MM.1S (cell line): ENCODE results near the gene NOL4L.

Experiments used
- DNase-seq: peaks from one replicate; pipeline ENCODE4 v3.0.0-alpha.2; 2015
- H2AFZ ChIP-seq: fragments of 300-600 bp; sonication (generic); 2 replicates; pipeline ENCODE4 v1.6.0; 2016; ENCODE audit warnings: antibody characterized with exemption, low read length
- H3F3A ChIP-seq: fragments of 300-600 bp; sonication (generic); 2 replicates; pipeline ENCODE4 v1.6.1; 2016; ENCODE audit warnings: mild to moderate bottlenecking, antibody characterized with exemption, low read length, moderate library complexity, mixed read lengths; ENCODE audit not compliant: insufficient read depth
- H3K27ac ChIP-seq: fragments of 300-600 bp; sonication (generic); 2 replicates; pipeline ENCODE4 v1.5.1; 2016; ENCODE audit warnings: mild to moderate bottlenecking, low read length
- H3K27me3 ChIP-seq: fragments of 300-600 bp; sonication (generic); replicated peaks from 2 replicates; pipeline ENCODE4 v1.6.0; 2016; ENCODE audit warnings: low read length; ENCODE audit not compliant: insufficient read depth
- H3K36me3 ChIP-seq: fragments of 300-600 bp; sonication (generic); replicated peaks from 2 replicates; pipeline ENCODE4 v1.6.1; 2016; ENCODE audit warnings: mild to moderate bottlenecking, low read length, mixed read lengths; ENCODE audit not compliant: insufficient read depth
- H3K4me1 ChIP-seq: fragments of 300-600 bp; sonication (generic); 2 replicates; pipeline ENCODE4 v1.6.1; 2016; ENCODE audit warnings: low read length, mixed read lengths
- H3K4me2 ChIP-seq: fragments of 300-600 bp; sonication (generic); 2 replicates; pipeline ENCODE4 v1.6.0; 2016; ENCODE audit warnings: low read depth, low read length
- H3K4me3 ChIP-seq: fragments of 300-600 bp; sonication (generic); 2 replicates; pipeline ENCODE4 v1.5.1; 2016; ENCODE audit warnings: low read length, mixed read lengths
- H3K79me2 ChIP-seq: fragments of 300-600 bp; sonication (generic); 2 replicates; pipeline ENCODE4 v1.6.1; 2016; ENCODE audit warnings: mixed run types, low read length, mixed read lengths
- H3K9ac ChIP-seq: fragments of 300-600 bp; sonication (generic); 2 replicates; pipeline ENCODE4 v1.6.1; 2016; ENCODE audit warnings: low read length, mixed read lengths
- H3K9me2 ChIP-seq: fragments of 300-600 bp; sonication (generic); replicated peaks from 2 replicates; pipeline ENCODE4 v1.6.1; 2016; ENCODE audit warnings: mild to moderate bottlenecking, low read length, mixed read lengths; ENCODE audit not compliant: insufficient read depth
- H3K9me3 ChIP-seq: fragments of 300-600 bp; sonication (generic); replicated peaks from 2 replicates; pipeline ENCODE4 v1.6.1; 2016; ENCODE audit warnings: mild to moderate bottlenecking, low read length, mixed read lengths; ENCODE audit not compliant: insufficient read depth
- H4K20me1 ChIP-seq: fragments of 300-600 bp; sonication (generic); 2 replicates; pipeline ENCODE4 v1.6.1; 2016; ENCODE audit warnings: mild to moderate bottlenecking, low read length, moderate library complexity, mixed read lengths; ENCODE audit not compliant: insufficient read depth
- CTCF ChIP-seq: fragments of 300-600 bp; sonication (generic); IDR thresholded peaks from 2 replicates; pipeline ENCODE4 v1.5.1; 2016; ENCODE audit warnings: antibody characterized with exemption, low read length, mixed read lengths
- EZH2 ChIP-seq: fragments of 300-600 bp; sonication (generic); optimal IDR thresholded peaks from 2 replicates; pipeline ENCODE3; 2017; ENCODE audit warnings: low read depth, mild to moderate bottlenecking, antibody characterized with exemption, low read length, mixed read lengths
- EZH2phosphoT487 ChIP-seq: fragments of 300-600 bp; sonication (generic); IDR thresholded peaks from 2 replicates; pipeline ENCODE4 v1.6.1; 2018; ENCODE audit warnings: antibody characterized with exemption, low read length

The NOL4L gene

DNA sequence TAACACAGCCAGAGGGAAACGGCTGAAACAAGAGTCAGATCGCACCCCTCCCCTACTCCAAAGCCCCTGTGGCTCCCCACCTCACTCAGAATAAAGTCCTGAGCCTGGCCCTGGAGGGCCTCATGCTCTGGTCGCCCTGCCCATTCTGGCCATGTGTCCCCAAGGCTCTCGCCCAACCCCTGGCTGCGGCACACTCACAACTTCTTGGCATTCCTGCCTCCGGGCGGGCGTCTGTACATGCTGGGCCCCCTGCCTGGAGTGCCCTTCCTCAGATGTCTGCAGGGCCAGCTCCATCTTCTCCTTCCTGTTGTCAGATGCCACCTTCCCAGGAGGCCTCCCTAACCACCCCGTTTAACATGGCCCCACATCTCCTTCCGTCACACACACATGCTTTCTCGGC is 17.1 kb upstream of the NOL4L start:
- H3K9ac ChIP-seq, result no peak overlapping the region
- peaks cover 10% of the 10 kb centered on the region for H3K4me1 ChIP-seq
- H3K4me3 ChIP-seq, result no peak overlapping the region
- H3K9me2 ChIP-seq, result no peaks in the 10 kb centered on the region
- H3K9me3 ChIP-seq, result no peaks in the 10 kb centered on the region
- H2AFZ ChIP-seq, result no peak overlapping the region
- no peaks in the 10 kb centered on the region for H3K36me3 ChIP-seq
- TF ChIP-seq EZH2phosphoT487, result no peak
- TF ChIP-seq CTCF, result no peak
- TF ChIP-seq EZH2, result no peak
- DNase-seq, result no peak
- no peaks in the 10 kb centered on the region for H4K20me1 ChIP-seq
- no peaks in the 10 kb centered on the region for H3F3A ChIP-seq
- no peaks in the 10 kb centered on the region for H3K79me2 ChIP-seq
- H3K27me3 ChIP-seq, result 0 out of 2 replicates have a peak, but pooled peaks cover 14% of the 10 kb centered on the region
- H3K4me2 ChIP-seq, result no peak overlapping the region
- no peak overlapping the region for H3K27ac ChIP-seq

DNA sequence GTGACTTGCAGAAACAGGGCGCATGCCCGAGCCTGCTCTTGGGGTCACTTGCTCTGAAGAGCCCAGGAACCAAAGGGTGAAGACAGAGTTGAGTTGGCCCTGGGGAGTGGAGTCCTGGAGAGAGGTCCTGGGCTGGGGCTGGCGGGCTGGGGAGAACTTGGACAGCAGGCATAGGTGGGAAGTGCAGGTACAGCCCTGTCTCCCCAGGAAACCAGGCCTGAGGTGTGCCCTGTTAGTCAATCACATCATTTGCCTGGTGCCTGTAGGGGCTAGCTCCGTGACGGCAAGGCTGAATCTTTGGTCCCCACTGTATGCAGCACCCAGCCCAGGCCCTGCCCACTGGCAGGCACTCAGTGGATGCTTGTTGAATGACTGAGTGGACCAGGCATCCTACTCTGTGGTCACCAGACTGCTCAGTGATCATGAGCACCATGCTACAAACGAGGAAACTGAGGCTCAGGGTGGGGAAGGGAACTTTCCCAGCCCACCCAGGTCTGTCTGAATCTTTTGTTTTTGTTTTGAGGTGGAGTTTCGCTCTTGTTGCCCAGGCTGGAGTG is 15.6 kb upstream of the NOL4L start:
- Histone ChIP-seq H3K4me3 (no peak overlapping the region), H3K9ac (no peak overlapping the region), H3K27me3 (0 out of 2 replicates have a peak, but pooled peaks cover 2% of the 10 kb centered on the region), H3K79me2 (no peaks in the 10 kb centered on the region), H3K36me3 (no peaks in the 10 kb centered on the region), H3K4me1 (peaks cover 10% of the 10 kb centered on the region), H3K9me3 (no peaks in the 10 kb centered on the region), H2AFZ (no peak overlapping the region), H3K9me2 (no peaks in the 10 kb centered on the region), H3F3A (no peaks in the 10 kb centered on the region), H3K27ac (no peak overlapping the region), H4K20me1 (no peaks in the 10 kb centered on the region), H3K4me2 (no peak overlapping the region)
- TF ChIP-seq EZH2 (no peak), CTCF (no peak), EZH2phosphoT487 (no peak)
- DNase-seq, result no peak

DNA sequence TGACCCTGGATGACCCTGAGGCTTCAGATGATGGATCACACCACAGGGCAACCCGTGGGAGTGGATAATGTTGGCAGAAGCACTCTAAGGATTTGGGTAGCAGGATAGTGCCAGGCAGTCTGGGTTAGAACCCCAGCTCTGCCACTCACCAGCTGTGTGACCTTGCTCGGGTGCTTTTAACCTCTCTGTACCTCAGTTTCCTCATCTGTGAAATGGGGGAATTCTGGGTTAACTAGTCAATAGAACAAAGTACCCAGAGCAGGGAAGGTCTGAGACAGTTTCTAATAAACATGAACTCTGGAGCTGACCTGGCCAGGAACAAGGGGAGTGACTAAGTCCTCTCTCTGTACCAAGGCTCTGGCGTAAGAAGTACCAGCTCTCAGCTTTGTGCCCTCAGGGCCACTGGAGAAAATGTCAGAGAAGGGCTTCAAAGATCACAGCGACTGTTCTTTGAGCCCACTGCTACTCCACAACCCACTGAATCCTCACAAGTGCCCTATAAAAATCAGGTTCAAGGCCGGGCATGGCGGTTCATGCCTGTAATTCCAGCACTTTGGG is 14.7 kb upstream of the NOL4L start:
- TF ChIP-seq EZH2, result no peak
- H3K27me3 ChIP-seq, result no peaks in the 10 kb centered on the region
- no peaks in the 10 kb centered on the region for H4K20me1 ChIP-seq
- H3K4me3 ChIP-seq, result no peak overlapping the region
- no peaks in the 10 kb centered on the region for H3K36me3 ChIP-seq
- H3K9me2 ChIP-seq, result no peaks in the 10 kb centered on the region
- H3K4me1 ChIP-seq, result peaks cover 10% of the 10 kb centered on the region
- H3K9ac ChIP-seq, result no peak overlapping the region
- no peaks in the 10 kb centered on the region for H3K79me2 ChIP-seq
- H3K9me3 ChIP-seq, result no peaks in the 10 kb centered on the region
- H3F3A ChIP-seq, result no peaks in the 10 kb centered on the region
- H2AFZ ChIP-seq, result no peak overlapping the region
- DNase-seq, result no peak
- no peak overlapping the region for H3K4me2 ChIP-seq
- H3K27ac ChIP-seq, result no peak overlapping the region

GRCh38 chr20:32598606-32599005 is 13.5 kb upstream of the NOL4L start:
- H3K79me2 ChIP-seq, result no peaks in the 10 kb centered on the region
- no peak overlapping the region for H3K27ac ChIP-seq
- H3F3A ChIP-seq, result no peaks in the 10 kb centered on the region
- no peaks in the 10 kb centered on the region for H3K27me3 ChIP-seq
- TF ChIP-seq CTCF, result no peak
- no peak for TF ChIP-seq EZH2
- no peak for TF ChIP-seq EZH2phosphoT487
- no peak overlapping the region for H3K4me3 ChIP-seq
- no peaks in the 10 kb centered on the region for H4K20me1 ChIP-seq
- H3K36me3 ChIP-seq, result no peaks in the 10 kb centered on the region
- no peak overlapping the region for H3K9ac ChIP-seq
- H3K4me1 ChIP-seq, result peaks cover 10% of the 10 kb centered on the region
- H3K4me2 ChIP-seq, result no peak overlapping the region
- H3K9me3 ChIP-seq, result no peaks in the 10 kb centered on the region
- DNase-seq, result no peak
- H2AFZ ChIP-seq, result no peak overlapping the region
- no peaks in the 10 kb centered on the region for H3K9me2 ChIP-seq
